GDM1 (cell line): ENCODE data around the gene ISG15.
A peak's percentile ranks its signal among the peaks of the same experiment; 100 is the strongest.
"Not testable (repeated sequence)": the region's sequence is repeated elsewhere in the genome, so short reads cannot be mapped to it uniquely, and the experiment has no call there.

ENCODE experiments used
- DNase-seq: peaks from one replicate; lab custom pipeline; 2025; lab: John Stamatoyannopoulos, UW

Gene ISG15

GRCh38 chr1:975365-975764 lies 37.9 kb upstream of the ISG15 start:
- DNase-seq = no peak

GRCh38 chr1:975896-976683 lies 37.2 kb upstream of the ISG15 start:
- DNase-seq = peak; percentile 41

- DNase-seq = not testable (repeated sequence)
These were observed 36.5 kb upstream of the ISG15 start for GRCh38 chr1:976791-977190.

GRCh38 chr1:978069-978834 lies 35.0 kb upstream of the ISG15 start:
- DNase-seq = no peak

DNA sequence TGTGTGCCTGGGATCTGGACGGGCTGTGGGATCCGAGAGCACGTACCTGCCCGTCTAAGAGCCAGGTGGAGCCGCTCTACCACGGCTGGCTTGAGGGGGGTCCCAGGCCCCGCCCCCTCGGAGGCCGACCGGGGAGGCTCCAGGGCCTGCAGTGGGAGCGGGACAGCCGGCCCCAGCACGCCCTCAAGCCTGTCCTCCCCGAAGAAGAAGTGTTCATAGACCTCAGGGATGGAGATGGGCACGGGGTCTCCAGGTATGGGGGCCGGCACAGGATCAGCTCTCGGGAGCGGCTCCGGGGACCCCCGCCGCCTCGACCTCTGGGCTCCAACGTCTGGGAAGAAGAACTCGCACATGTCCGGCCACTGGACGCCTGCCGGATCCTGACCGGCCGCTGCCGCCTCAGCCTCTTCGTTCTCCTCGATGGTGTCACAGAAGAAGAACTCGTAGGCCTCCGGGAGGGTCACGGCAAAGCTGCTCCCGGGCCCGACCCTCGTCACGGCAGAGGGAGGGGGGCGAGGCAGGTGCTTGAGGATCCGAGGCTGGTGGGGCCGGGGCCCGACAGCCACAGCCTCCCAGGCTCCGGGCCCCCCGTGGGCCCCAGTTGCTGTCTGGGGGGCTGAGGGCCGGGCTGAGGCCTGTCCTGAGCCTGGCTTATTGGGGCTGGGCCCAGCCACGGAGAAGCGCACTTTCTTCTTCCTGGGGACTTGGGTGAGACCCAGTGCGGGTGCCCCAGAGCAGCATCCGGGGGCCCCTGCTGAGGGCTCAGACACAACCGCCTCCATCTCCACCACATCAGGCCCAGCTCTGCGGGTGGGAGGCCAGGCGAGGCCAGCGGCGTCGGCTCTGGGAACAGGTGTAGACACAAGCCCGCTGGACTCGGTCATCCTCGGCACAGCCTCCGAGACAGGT lies 34.2 kb upstream of the ISG15 start:
- DNase-seq = no peak

GRCh38 chr1:979744-980072 lies 33.6 kb upstream of the ISG15 start:
- DNase-seq = no peak

DNA sequence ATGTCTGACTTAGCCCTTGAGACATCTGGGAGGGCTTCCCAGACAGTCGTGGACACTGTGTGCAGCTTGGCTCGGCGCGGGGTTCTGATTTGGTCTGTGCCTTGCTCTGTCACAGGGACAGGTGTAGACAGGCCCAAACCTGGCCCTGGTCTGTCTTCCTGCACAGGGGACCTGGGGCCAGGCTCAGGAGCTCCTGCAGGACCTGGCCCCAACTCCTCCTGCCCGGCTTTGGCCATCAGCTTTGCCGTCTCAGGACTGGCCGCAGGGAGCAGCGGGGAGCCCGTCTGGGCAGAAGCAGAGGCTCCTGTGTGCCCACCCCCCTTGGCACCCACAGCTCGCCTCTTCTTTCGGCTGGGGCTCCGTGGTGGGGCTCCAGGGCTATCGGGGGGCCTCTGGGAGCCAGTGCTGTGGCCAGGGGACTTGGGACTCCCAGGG lies 33.1 kb upstream of the ISG15 start:
- DNase-seq = no peak

GRCh38 chr1:980602-981395 lies 32.5 kb upstream of the ISG15 start:
- DNase-seq = no peak

GRCh38 chr1:981491-981954 lies 31.8 kb upstream of the ISG15 start:
- DNase-seq = no peak

- DNase-seq = no peak
These were observed 31.2 kb upstream of the ISG15 start, which contains the start of gene PERM1 for GRCh38 chr1:981955-982558. TSS of gene PERM1 (minus strand) at chr1:982093. CDS start at chr1:981029, 1,064 bp downstream.

DNA sequence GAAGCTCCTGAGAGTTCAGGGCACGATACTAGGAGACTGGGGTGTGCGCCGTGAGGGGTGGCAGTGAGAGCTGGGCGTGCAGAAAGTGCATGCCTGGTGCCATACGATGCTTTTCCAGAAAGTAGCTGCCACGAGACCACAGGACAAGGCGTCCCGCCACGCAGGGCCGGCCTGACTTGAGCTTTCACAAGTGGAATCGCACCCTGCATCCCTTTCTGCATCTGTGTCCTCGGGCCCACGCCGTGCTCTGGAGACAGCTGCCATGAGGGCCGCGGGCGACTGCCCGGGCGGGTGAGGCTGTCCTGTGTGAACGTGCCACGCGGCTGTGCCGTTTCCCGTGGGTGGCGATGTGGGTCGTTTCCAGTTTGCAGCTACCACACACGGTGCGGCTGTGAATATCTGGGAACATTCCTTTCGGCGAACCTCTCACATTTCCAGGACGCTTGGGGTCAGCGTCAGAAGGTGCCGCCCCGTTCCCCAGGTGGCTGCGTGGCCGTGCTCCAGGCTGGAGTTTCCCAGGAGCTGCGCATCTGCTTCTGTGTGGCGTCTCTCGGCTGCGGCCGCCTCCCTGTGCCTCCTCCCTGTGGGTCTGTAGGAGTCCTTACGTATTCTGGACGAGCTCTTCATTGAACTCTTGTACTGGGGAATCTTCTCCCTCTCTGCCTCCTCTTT lies 30.4 kb upstream of the ISG15 start:
- DNase-seq = no peak

GRCh38 chr1:983798-984475 lies 29.4 kb upstream of the ISG15 start:
- DNase-seq = no peak

DNA sequence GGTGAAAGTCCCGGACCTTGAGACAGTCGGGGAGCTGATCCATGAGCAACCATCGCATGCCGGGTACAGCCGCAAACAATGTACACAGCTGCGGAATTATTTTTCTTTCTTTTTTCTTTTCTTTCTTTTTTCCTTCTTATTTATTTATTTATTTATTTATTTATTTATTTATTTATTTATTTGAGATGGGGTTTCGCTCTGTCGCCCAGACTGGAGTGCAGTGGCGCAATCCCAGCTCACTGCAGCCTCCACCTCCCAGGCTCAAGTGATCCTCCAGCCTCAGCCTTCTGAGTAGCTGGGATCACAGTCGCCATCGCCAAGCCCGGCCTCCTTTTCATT lies 28.9 kb upstream of the ISG15 start:
- DNase-seq = no peak

- DNase-seq = no peak
These were observed 28.2 kb upstream of the ISG15 start for GRCh38 chr1:985126-985525.

GRCh38 chr1:988061-988460 lies 25.2 kb upstream of the ISG15 start:
- DNase-seq = not testable (repeated sequence)

DNA sequence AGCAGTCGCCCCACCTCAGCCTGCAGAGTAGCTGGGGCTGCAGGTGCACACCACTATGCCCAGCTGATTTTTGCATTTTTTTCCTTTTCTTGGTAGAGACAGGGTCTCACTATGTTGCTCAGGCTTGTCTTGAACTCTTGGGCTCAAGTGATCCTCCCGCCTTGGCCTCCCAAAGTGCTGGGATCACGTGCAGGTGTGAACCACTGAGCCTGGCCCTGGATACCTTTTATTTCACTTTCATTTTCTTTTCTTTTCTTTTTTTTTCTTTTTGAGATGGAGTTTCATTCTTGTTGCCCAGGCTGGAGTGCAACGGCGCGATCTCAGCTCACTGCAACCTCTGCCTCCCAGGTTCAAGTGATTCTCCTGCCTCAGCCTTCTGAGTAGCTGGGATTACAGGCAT lies 22.0 kb upstream of the ISG15 start:
- not testable (repeated sequence) for DNase-seq

DNA sequence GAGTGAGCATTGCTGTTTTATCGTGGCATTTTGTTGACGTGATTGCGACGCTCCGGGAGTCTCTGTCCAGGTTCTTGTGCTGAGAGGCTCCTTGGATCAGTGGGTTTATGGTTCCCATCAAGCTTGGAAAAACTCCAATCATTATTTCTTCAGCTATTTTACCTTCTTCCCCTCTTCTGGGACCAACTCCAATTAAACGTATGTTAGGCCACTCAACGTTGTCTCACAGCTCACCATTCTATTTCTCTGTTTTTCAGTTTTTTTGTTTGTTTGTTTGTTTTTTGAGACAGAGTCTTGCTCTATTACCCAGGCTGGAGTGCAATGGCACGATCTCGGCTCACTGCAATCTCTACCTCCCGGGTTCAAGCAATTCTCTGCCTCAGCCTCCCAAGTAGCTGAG lies 21.4 kb upstream of the ISG15 start:
- DNase-seq = no peak

GRCh38 chr1:992362-992761 lies 20.9 kb upstream of the ISG15 start:
- DNase-seq = no peak

DNA sequence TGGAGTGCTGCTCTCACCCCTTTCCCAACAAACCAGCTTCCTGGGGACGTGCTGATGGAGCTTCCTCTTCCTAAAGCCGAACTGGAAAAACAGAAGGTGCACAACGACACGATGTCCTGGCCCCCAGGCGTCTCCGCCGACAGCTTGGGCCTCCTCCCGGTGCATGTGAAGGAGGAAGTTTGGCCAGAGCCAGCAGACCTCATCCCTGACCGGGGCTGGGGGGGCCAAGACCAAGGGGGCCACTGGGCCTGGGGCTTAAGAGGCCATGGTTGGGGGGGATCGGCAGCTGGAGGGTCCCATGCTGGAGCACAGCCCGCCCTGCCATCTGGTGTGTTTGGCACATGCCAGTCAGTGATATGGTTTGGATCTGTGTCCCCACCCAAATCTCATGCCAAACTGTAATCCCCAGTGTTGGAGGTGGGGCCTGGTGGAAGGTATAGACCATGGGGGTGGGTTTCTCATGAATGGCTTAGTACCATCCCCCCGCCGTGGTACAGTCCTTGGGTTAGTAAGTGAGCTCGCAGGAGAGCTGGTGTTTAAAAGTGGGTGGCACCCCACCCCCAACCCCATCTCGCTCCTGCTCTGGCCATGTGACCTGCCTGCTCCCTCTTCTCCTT lies 19.8 kb upstream of the ISG15 start:
- no peak for DNase-seq

DNA sequence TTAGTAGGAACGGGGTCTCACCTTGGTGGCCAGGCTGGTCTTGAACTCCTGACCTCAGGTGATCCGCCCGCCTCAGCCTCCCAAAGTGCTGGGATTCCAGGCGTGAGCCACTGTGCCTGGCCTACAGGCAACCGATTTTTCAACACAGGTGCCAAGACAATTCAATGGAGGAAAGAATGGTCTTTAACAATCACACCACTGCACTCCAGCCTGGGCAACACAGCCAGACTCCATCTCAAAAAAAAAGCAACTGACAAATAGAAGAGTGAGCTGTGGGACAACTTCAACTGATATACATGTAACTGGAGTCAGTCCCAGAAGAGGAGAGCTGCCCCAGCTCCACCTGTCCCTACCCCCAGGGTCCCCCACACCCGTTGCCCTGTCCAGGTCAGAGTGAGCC lies 18.8 kb upstream of the ISG15 start:
- DNase-seq = not testable (repeated sequence)
